ENCODE data around the gene NFIL3. TPM values are rescaled to one million over a fixed set of nuclear protein-coding genes. Genes with fewer than 3 reads are reported as not detected.
"Not testable (repeated sequence)": the region's sequence is repeated elsewhere in the genome, so short reads cannot be mapped to it uniquely, and the experiment has no call there.

Gene NFIL3
- total RNA-seq, 2 experiments from 2014 or later = 18.5 to 19.2 TPM

- DNase-seq = no peak
- H3K9me3 Mint-ChIP-seq = peaks cover 12% of the 10 kb centered on the region
- peaks cover 16% of the 10 kb centered on the region for H3K27me3 Mint-ChIP-seq
- peaks cover 11% of the 10 kb centered on the region for H3K36me3 Mint-ChIP-seq
- no peak overlapping the region for H3K4me3 Mint-ChIP-seq
- no peak overlapping the region for H3K27ac Mint-ChIP-seq
- ATAC-seq (ENCODE audit: low read depth) = no peak
- POLR2A ChIA-PET = no interaction called here
- H3K4me1 Mint-ChIP-seq = peaks cover 4% of the 10 kb centered on the region
Observed at GRCh38 chr9:91379426-91379825, 44.2 kb downstream of the NFIL3 start.

- peaks cover 4% of the 10 kb centered on the region for H3K4me1 Mint-ChIP-seq
- H3K27me3 Mint-ChIP-seq = peaks cover 16% of the 10 kb centered on the region
- POLR2A ChIA-PET = no interaction called here
- H3K36me3 Mint-ChIP-seq = peaks cover 11% of the 10 kb centered on the region
- H3K27ac Mint-ChIP-seq = no peak overlapping the region
- ATAC-seq (ENCODE audit: low read depth) (no peak), DNase-seq (no peak)
- H3K4me3 Mint-ChIP-seq = no peak overlapping the region
- H3K9me3 Mint-ChIP-seq = peaks cover 12% of the 10 kb centered on the region
Observed at GRCh38 chr9:91378695-91379127, 44.9 kb downstream of the NFIL3 start.

- H3K4me1 Mint-ChIP-seq; H3K4me3 Mint-ChIP-seq; H3K27ac Mint-ChIP-seq; DNase-seq; POLR2A ChIA-PET; ATAC-seq (ENCODE audit: low read depth): not testable (repeated sequence)
- Mint-ChIP-seq H3K27me3 (peaks cover 16% of the 10 kb centered on the region), H3K9me3 (peaks cover 12% of the 10 kb centered on the region), H3K36me3 (peaks cover 11% of the 10 kb centered on the region)
Observed at GRCh38 chr9:91378054-91378453, 45.6 kb downstream of the NFIL3 start.

- peaks cover 12% of the 10 kb centered on the region for H3K9me3 Mint-ChIP-seq
- peaks cover 4% of the 10 kb centered on the region for H3K4me1 Mint-ChIP-seq
- no peak for DNase-seq
- H3K27me3 Mint-ChIP-seq = peaks cover 6% of the 10 kb centered on the region
- POLR2A ChIA-PET = no interaction called here
- H3K36me3 Mint-ChIP-seq = peaks cover 11% of the 10 kb centered on the region
- H3K4me3 Mint-ChIP-seq = peak overlapping the region; percentile 12
- peak overlapping the region; percentile 36 for H3K27ac Mint-ChIP-seq
- ATAC-seq (ENCODE audit: low read depth) = no peak
Observed at GRCh38 chr9:91376239-91376638, 47.4 kb downstream of the NFIL3 start.

- H3K36me3 Mint-ChIP-seq = peaks cover 11% of the 10 kb centered on the region
- H3K27ac Mint-ChIP-seq = no peak overlapping the region
Observed at GRCh38 chr9:91374939-91375338, 48.7 kb downstream of the NFIL3 start.

GRCh38 chr9:91371894-91372293, 51.7 kb downstream of the NFIL3 start:
- Mint-ChIP-seq H3K4me1 (peaks cover 4% of the 10 kb centered on the region), H3K9me3 (peaks cover under 1% of the 10 kb centered on the region), H3K27me3 (no peaks in the 10 kb centered on the region), H3K4me3 (no peak overlapping the region), H3K36me3 (peaks cover 6% of the 10 kb centered on the region), H3K27ac (no peak overlapping the region)
- DNase-seq = no peak
- POLR2A ChIA-PET = interaction anchor here (0.7 kb wide), 2 partner anchors 13 to 507 kb away, joined by 3 to 4 read pairs; no protein-coding TSS in a partner anchor
- ATAC-seq (ENCODE audit: low read depth) = no peak

More at GRCh38 chr9:91374939-91375338, 48.7 kb downstream of the NFIL3 start:
- ATAC-seq (ENCODE audit: low read depth) = no peak
- Mint-ChIP-seq H3K4me1 (peaks cover 4% of the 10 kb centered on the region), H3K9me3 (peaks cover 10% of the 10 kb centered on the region), H3K4me3 (no peak overlapping the region), H3K27me3 (peaks cover 3% of the 10 kb centered on the region)
- no peak for DNase-seq
- POLR2A ChIA-PET = no interaction called here

GRCh38 chr9:91370006-91370405, 53.6 kb downstream of the NFIL3 start:
- not testable (repeated sequence) for H3K36me3 Mint-ChIP-seq; H3K9me3 Mint-ChIP-seq; H3K4me1 Mint-ChIP-seq; ATAC-seq (ENCODE audit: low read depth); H3K27me3 Mint-ChIP-seq; H3K27ac Mint-ChIP-seq; DNase-seq; H3K4me3 Mint-ChIP-seq
- POLR2A ChIA-PET = interaction anchor here (0.6 kb wide), 1 partner anchor 49 kb away, joined by 3 read pairs; no protein-coding TSS in a partner anchor

- H3K27me3 Mint-ChIP-seq = no peaks in the 10 kb centered on the region
- POLR2A ChIA-PET = no interaction called here
Observed at GRCh38 chr9:91364702-91365101, 58.9 kb downstream of the NFIL3 start.

GRCh38 chr9:91364005-91364404, 59.6 kb downstream of the NFIL3 start:
- H3K9me3 Mint-ChIP-seq = peaks cover 2% of the 10 kb centered on the region
- no peak for ATAC-seq (ENCODE audit: low read depth)
- H3K27ac Mint-ChIP-seq = no peak overlapping the region
- H3K4me1 Mint-ChIP-seq = peaks cover 23% of the 10 kb centered on the region
- H3K36me3 Mint-ChIP-seq = peaks cover 7% of the 10 kb centered on the region
- no peaks in the 10 kb centered on the region for H3K27me3 Mint-ChIP-seq
- H3K4me3 Mint-ChIP-seq = no peak overlapping the region
- POLR2A ChIA-PET = no interaction called here
- no peak for DNase-seq

More at GRCh38 chr9:91364702-91365101, 58.9 kb downstream of the NFIL3 start:
- no peak for ATAC-seq (ENCODE audit: low read depth)
- DNase-seq = no peak
- no peak overlapping the region for H3K4me3 Mint-ChIP-seq
- H3K9me3 Mint-ChIP-seq = peaks cover 2% of the 10 kb centered on the region
- peaks cover 7% of the 10 kb centered on the region for H3K36me3 Mint-ChIP-seq
- peaks cover 16% of the 10 kb centered on the region for H3K4me1 Mint-ChIP-seq
- no peak overlapping the region for H3K27ac Mint-ChIP-seq

- H3K27me3 Mint-ChIP-seq = no peaks in the 10 kb centered on the region
- POLR2A ChIA-PET = interaction anchor here (0.7 to 2.0 kb wide), 2 partner anchors 31 to 62 kb away, joined by 3 to 6 read pairs; partner anchors contain the start of gene NFIL3
- DNase-seq (no peak), ATAC-seq (ENCODE audit: low read depth) (peak; percentile 8)
- peaks cover 33% of the 10 kb centered on the region for H3K4me1 Mint-ChIP-seq
- H3K9me3 Mint-ChIP-seq = peaks cover 2% of the 10 kb centered on the region
- H3K4me3 Mint-ChIP-seq = peak overlapping the region; percentile 85
- peaks cover 9% of the 10 kb centered on the region for H3K36me3 Mint-ChIP-seq
- peak overlapping the region; percentile 84 for H3K27ac Mint-ChIP-seq
Observed at GRCh38 chr9:91362051-91362611, 61.5 kb downstream of the NFIL3 start.

GRCh38 chr9:91361291-91362050, 62.2 kb downstream of the NFIL3 start, which contains the start of gene AUH:
TSS of gene AUH (minus strand) at chr9:91361918. CDS start at chr9:91361889, 29 bp downstream.
- DNase-seq (peak; percentile 94), ATAC-seq (ENCODE audit: low read depth) (peak; percentile 93)
- Mint-ChIP-seq H3K27me3 (no peaks in the 10 kb centered on the region), H3K36me3 (peaks cover 13% of the 10 kb centered on the region), H3K27ac (peak within 1 kb of the TSS; percentile 94), H3K4me1 (peaks cover 36% of the 10 kb centered on the region), H3K9me3 (peaks cover 2% of the 10 kb centered on the region), H3K4me3 (peak within 1 kb of the TSS; percentile 96)
- POLR2A ChIA-PET = interaction anchor here (1.2 to 2.0 kb wide), 2 partner anchors 63 to 210 kb away, joined by 3 to 6 read pairs; partner anchors contain the start of gene NFIL3

GRCh38 chr9:91360551-91361290, 62.9 kb downstream of the NFIL3 start:
- POLR2A ChIA-PET = interaction anchor here (1.2 to 2.0 kb wide), 2 partner anchors 63 to 210 kb away, joined by 3 to 6 read pairs; partner anchors contain the start of gene NFIL3
- Mint-ChIP-seq H3K4me3 (peak overlapping the region; percentile 96), H3K36me3 (peaks cover 14% of the 10 kb centered on the region), H3K9me3 (peaks cover 2% of the 10 kb centered on the region), H3K4me1 (peaks cover 37% of the 10 kb centered on the region), H3K27ac (peak overlapping the region; percentile 94), H3K27me3 (no peaks in the 10 kb centered on the region)
- ATAC-seq (ENCODE audit: low read depth) (no peak), DNase-seq (no peak)

All from activated naive CD8-positive, alpha-beta T cell treated with anti-CD3 and anti-CD28 coated beads, Interleukin-2, amount 10 ng/mL, durations not matched to agents 7 days and 5 days (primary cell).